Measurements from ENCODE around the gene PARD3B.

DNA sequence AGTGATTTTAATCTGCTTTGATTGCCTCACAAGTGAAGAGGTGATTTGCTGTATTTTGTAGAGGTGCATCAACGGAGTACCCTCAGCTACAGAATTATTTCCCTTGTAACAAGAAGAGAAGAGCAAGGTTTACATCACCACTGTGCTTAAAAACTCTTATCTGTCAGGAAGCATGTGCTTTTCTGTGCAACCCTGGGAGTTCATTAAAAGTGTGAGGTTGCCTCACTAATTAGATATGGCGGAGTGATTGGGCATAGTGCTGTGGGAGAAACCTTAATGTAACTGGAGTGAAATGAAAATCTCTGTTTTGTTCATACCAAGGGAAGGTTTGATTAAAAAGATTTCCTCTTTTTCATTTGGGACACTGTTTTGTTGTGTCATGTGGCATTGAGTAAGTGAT is 544.7 kb downstream of the PARD3B start:
- TF ChIP-seq, protein P1, sequence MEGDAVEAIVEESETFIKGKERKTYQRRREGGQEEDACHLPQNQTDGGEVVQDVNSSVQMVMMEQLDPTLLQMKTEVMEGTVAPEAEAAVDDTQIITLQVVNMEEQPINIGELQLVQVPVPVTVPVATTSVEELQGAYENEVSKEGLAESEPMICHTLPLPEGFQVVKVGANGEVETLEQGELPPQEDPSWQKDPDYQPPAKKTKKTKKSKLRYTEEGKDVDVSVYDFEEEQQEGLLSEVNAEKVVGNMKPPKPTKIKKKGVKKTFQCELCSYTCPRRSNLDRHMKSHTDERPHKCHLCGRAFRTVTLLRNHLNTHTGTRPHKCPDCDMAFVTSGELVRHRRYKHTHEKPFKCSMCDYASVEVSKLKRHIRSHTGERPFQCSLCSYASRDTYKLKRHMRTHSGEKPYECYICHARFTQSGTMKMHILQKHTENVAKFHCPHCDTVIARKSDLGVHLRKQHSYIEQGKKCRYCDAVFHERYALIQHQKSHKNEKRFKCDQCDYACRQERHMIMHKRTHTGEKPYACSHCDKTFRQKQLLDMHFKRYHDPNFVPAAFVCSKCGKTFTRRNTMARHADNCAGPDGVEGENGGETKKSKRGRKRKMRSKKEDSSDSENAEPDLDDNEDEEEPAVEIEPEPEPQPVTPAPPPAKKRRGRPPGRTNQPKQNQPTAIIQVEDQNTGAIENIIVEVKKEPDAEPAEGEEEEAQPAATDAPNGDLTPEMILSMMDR (conservative IDR thresholded peaks at IDR 0.05; ENCODE audit: low read depth, low read length), result no peak
- no peak for TF ChIP-seq CEBPB (IDR thresholded peaks at IDR 0.05; ENCODE audit: low read depth, low read length)
- TF ChIP-seq RFX5 (IDR thresholded peaks at IDR 0.05; ENCODE audit: low read depth, low read length), result no peak
- TF ChIP-seq RCOR1 (IDR thresholded peaks at IDR 0.05; ENCODE audit: insufficient replicate concordance, low read length), result no peak
- no peak for TF ChIP-seq FOS (IDR thresholded peaks at IDR 0.05; ENCODE audit: low read depth, low read length)
- no peak for TF ChIP-seq NFE2L2 (IDR thresholded peaks at IDR 0.05; ENCODE audit: low read depth, low read length)
- no peak for TF ChIP-seq POLR2A (IDR thresholded peaks at IDR 0.05; ENCODE audit: low read depth, low read length)
- TF ChIP-seq, protein P2, sequence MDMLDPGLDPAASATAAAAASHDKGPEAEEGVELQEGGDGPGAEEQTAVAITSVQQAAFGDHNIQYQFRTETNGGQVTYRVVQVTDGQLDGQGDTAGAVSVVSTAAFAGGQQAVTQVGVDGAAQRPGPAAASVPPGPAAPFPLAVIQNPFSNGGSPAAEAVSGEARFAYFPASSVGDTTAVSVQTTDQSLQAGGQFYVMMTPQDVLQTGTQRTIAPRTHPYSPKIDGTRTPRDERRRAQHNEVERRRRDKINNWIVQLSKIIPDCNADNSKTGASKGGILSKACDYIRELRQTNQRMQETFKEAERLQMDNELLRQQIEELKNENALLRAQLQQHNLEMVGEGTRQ (IDR thresholded peaks at IDR 0.05; ENCODE audit: low read depth, low read length), result no peak
- TF ChIP-seq MAFK (IDR thresholded peaks at IDR 0.05; ENCODE audit: low read depth, low read length), result no peak
- no peak for TF ChIP-seq BHLHE40 (IDR thresholded peaks at IDR 0.05; ENCODE audit: low read depth, low read length)
- no peak for TF ChIP-seq MXI1 (IDR thresholded peaks at IDR 0.05; ENCODE audit: borderline replicate concordance, low read depth, low read length)
- TF ChIP-seq, protein P3, sequence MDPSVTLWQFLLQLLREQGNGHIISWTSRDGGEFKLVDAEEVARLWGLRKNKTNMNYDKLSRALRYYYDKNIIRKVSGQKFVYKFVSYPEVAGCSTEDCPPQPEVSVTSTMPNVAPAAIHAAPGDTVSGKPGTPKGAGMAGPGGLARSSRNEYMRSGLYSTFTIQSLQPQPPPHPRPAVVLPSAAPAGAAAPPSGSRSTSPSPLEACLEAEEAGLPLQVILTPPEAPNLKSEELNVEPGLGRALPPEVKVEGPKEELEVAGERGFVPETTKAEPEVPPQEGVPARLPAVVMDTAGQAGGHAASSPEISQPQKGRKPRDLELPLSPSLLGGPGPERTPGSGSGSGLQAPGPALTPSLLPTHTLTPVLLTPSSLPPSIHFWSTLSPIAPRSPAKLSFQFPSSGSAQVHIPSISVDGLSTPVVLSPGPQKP (IDR thresholded peaks at IDR 0.05; ENCODE audit: borderline replicate concordance, low read depth, low read length), result no peak
